HepG2 (cell line): ENCODE results near the gene C20orf204. TPM values are rescaled to one million over a fixed set of nuclear protein-coding genes. Genes with fewer than 3 reads are reported as not detected.
A peak's percentile ranks its signal among the peaks of the same experiment; 100 is the strongest.

Source experiments
- AHR ChIP-seq: IDR thresholded peaks from 2 replicates; pipeline ENCODE4 v1.6.1; 2018; ENCODE audit warnings: missing genetic modification reagents, missing compliant biosample characterization
- DMAP1 ChIP-seq: IDR thresholded peaks from 2 replicates; pipeline ENCODE4 v1.6.1; 2016
- FOXP1 ChIP-seq, 2 experiments: fragments of 450-650 bp in 1 of 2; IDR thresholded peaks; 2 replicates each; pipeline ENCODE4 v1.6.1; 2017 to 2018; ENCODE audit warnings: antibody characterized with exemption in 1 of 2
- HCFC1 ChIP-seq: fragments of 150-350 bp; IDR thresholded peaks from 2 replicates; pipeline ENCODE4 v1.6.1; 2014; ENCODE audit warnings: low read depth, low read length
- KDM5A ChIP-seq: fragments of 200-600 bp; sonication (generic); IDR thresholded peaks from 2 replicates; pipeline ENCODE4 v1.7.0; 2018; ENCODE audit warnings: antibody characterized with exemption, mild to moderate bottlenecking, low read length, borderline replicate concordance
- KDM6A ChIP-seq: IDR thresholded peaks from 2 replicates; pipeline ENCODE4 v1.6.1; 2016; ENCODE audit warnings: low read depth
- KLF11 ChIP-seq: IDR thresholded peaks from 2 replicates; pipeline ENCODE4 v1.6.1; 2016; ENCODE audit warnings: missing compliant biosample characterization
- KLF15 ChIP-seq: sonication (generic); formaldehyde crosslinking; IDR thresholded peaks from 2 replicates; pipeline ENCODE4 v1.8.1; 2023; ENCODE audit warnings: borderline replicate concordance, mild to moderate bottlenecking, inconsistent platforms, missing genetic modification reagents, mixed read lengths
- RBM39 ChIP-seq: fragments of 200-400 bp; formaldehyde crosslinking; IDR thresholded peaks from one replicate; pipeline ENCODE4 v1.6.1; 2018; ENCODE audit warnings: antibody characterized with exemption, mild to moderate bottlenecking, low read depth, low read length; ENCODE audit not compliant: poor library complexity, severe bottlenecking
- TAF15 ChIP-seq: fragments of 200-400 bp; formaldehyde crosslinking; IDR thresholded peaks from one replicate; pipeline ENCODE4 v1.6.1; 2018; ENCODE audit warnings: mild to moderate bottlenecking, low read depth, low read length; ENCODE audit not compliant: poor library complexity, severe bottlenecking
- XBP1 ChIP-seq: sonication (generic); formaldehyde crosslinking; IDR thresholded peaks from 2 replicates; pipeline ENCODE4 v1.5.0; 2020; ENCODE audit warnings: missing genetic modification reagents
- ZFP41 ChIP-seq: sonication (generic); formaldehyde crosslinking; IDR thresholded peaks from 2 replicates; pipeline ENCODE4 v1.4.0; 2020; ENCODE audit warnings: mild to moderate bottlenecking, missing genetic modification reagents, borderline replicate concordance
- ZNF234 ChIP-seq: sonication (generic); formaldehyde crosslinking; conservative IDR thresholded peaks from 2 replicates; pipeline ENCODE4 v1.5.1; 2020; ENCODE audit warnings: mild to moderate bottlenecking, missing genetic modification reagents
- ZNF256 ChIP-seq: sonication (generic); formaldehyde crosslinking; conservative IDR thresholded peaks from 2 replicates; pipeline ENCODE4 v1.4.0; 2020; ENCODE audit warnings: missing genetic modification reagents
- ZNF451 ChIP-seq: sonication (generic); formaldehyde crosslinking; IDR thresholded peaks from 2 replicates; pipeline ENCODE4 v1.5.0; 2020; ENCODE audit warnings: mild to moderate bottlenecking, missing genetic modification reagents
- ZNF547 ChIP-seq: sonication (generic); formaldehyde crosslinking; IDR thresholded peaks from 2 replicates; pipeline ENCODE4 v1.5.1; 2020; ENCODE audit warnings: mild to moderate bottlenecking, missing genetic modification reagents
- ZNF75D ChIP-seq: sonication (generic); formaldehyde crosslinking; IDR thresholded peaks from 2 replicates; pipeline ENCODE4 v1.8.1; 2023; ENCODE audit warnings: missing genetic modification reagents, mild to moderate bottlenecking, borderline replicate concordance
- ZNF761 ChIP-seq: sonication (generic); formaldehyde crosslinking; conservative IDR thresholded peaks from 2 replicates; pipeline ENCODE4 v1.4.0; 2020; ENCODE audit warnings: mild to moderate bottlenecking, missing genetic modification reagents
- polyA plus RNA-seq, 8 experiments: library from polyadenylated mRNA; depleted of rRNA in 3 of 8; stranded (reverse) in 7 of 8; unstranded in 1 of 8; fragments of >200 nt; fragmentation: Illumina TruSeq in 4 of 8; extraction: Trizol in 4 of 8; gene quantifications; 2 replicates each; pipeline versions ENCODE4 v1.2.1 to v1.2.3, GENCODE V29; 2011 to 2016; ENCODE audit warnings: low read depth in 4 of 8, missing spikeins in 1 of 8, mixed read lengths in 1 of 8; ENCODE audit not compliant: insufficient read depth in 1 of 8
- total RNA-seq, 5 experiments: library from RNA; depleted of rRNA; stranded (reverse); fragments of >200 nt; fragmentation: Illumina TruSeq; extraction: Trizol; gene quantifications; 2 replicates each; pipeline ENCODE4 v1.2.3, GENCODE V29; 2016; ENCODE audit warnings: low read depth in 1 of 5
- TF ChIP-seq, protein P1 (sequence below): sonication (generic); formaldehyde crosslinking; IDR thresholded peaks from 2 replicates; pipeline ENCODE4 v1.4.0; 2020; ENCODE audit warnings: missing genetic modification reagents
- TF ChIP-seq, protein P2 (sequence below): sonication (generic); formaldehyde crosslinking; conservative IDR thresholded peaks from 2 replicates; pipeline ENCODE4 v1.8.0; 2022; ENCODE audit warnings: low read depth, missing genetic modification reagents
- TF ChIP-seq, protein P3 (sequence below): sonication (generic); formaldehyde crosslinking; IDR thresholded peaks from 2 replicates; pipeline ENCODE4 v1.8.1; 2023; ENCODE audit warnings: mild to moderate bottlenecking, missing genetic modification reagents, borderline replicate concordance
- TF ChIP-seq, protein P4 (sequence below): sonication (generic); formaldehyde crosslinking; IDR thresholded peaks from 2 replicates; pipeline ENCODE4 v1.4.0; 2020; ENCODE audit warnings: missing genetic modification reagents, borderline replicate concordance
- TF ChIP-seq, protein P5 (sequence below): sonication (generic); formaldehyde crosslinking; IDR thresholded peaks from 2 replicates; pipeline ENCODE4 v1.4.0; 2020; ENCODE audit warnings: missing genetic modification reagents

C20orf204 gene
- total and polyA plus RNA-seq, 2 of the 13 experiments (the other 11 are each of a cell fraction or from before 2014, with no cell fraction given), result 22.1 to 80.0 TPM

DNA sequence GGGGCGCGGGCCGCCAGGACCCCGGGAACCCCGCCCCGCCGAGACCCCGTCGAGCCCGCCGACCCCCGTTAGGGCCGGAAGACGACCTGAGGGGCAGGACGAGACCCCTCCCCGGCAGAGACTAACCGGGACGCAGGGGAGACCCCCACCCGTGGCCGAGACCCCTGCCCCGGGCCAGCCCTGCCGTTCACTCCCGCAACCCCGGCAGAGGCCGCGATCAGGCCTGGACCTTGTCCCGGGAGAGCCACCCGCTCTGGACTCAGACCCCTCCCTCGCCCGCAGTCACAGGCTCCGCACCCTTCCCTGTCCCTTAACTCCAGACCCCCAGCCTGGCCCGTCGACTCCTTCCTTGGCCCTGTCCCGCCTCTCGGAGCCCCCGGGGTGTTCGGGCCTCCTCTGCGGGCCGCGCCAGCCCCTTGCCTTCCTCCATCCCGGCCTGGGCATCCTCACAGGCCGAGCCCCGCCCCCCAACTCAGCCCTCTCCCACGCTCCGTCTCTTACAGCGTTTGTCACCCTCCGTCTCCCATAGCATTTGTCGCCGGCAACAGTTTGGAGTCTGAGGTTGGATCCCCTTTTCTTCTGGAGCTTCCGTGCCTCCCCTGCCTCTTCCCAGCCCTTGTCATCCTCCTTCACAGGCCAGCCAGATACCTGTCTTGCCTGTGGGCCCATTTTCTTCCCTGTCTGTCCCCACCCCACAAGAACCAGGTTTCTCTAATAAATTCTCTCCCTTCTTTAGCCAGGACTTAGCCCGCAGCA, 27.6 kb downstream of the C20orf204 start (continued):
- TF ChIP-seq, protein P1, sequence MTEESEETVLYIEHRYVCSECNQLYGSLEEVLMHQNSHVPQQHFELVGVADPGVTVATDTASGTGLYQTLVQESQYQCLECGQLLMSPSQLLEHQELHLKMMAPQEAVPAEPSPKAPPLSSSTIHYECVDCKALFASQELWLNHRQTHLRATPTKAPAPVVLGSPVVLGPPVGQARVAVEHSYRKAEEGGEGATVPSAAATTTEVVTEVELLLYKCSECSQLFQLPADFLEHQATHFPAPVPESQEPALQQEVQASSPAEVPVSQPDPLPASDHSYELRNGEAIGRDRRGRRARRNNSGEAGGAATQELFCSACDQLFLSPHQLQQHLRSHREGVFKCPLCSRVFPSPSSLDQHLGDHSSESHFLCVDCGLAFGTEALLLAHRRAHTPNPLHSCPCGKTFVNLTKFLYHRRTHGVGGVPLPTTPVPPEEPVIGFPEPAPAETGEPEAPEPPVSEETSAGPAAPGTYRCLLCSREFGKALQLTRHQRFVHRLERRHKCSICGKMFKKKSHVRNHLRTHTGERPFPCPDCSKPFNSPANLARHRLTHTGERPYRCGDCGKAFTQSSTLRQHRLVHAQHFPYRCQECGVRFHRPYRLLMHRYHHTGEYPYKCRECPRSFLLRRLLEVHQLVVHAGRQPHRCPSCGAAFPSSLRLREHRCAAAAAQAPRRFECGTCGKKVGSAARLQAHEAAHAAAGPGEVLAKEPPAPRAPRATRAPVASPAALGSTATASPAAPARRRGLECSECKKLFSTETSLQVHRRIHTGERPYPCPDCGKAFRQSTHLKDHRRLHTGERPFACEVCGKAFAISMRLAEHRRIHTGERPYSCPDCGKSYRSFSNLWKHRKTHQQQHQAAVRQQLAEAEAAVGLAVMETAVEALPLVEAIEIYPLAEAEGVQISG (CRISPR knock-in tag), result no peak
- TF ChIP-seq, protein P2, sequence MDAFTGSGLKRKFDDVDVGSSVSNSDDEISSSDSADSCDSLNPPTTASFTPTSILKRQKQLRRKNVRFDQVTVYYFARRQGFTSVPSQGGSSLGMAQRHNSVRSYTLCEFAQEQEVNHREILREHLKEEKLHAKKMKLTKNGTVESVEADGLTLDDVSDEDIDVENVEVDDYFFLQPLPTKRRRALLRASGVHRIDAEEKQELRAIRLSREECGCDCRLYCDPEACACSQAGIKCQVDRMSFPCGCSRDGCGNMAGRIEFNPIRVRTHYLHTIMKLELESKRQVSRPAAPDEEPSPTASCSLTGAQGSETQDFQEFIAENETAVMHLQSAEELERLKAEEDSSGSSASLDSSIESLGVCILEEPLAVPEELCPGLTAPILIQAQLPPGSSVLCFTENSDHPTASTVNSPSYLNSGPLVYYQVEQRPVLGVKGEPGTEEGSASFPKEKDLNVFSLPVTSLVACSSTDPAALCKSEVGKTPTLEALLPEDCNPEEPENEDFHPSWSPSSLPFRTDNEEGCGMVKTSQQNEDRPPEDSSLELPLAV (CRISPR knock-in tag), result no peak
- TF ChIP-seq RBM39 (no peak), KLF15 (CRISPR knock-in tag) (peak; percentile 65; the same call in 1 of the 2 replicates), ZNF256 (CRISPR knock-in tag) (no peak), FOXP1 (IDR thresholded peaks at IDR 0.05) (no peak), FOXP1 (CRISPR knock-in tag; IDR thresholded peaks at IDR 0.05) (no peak), ZNF234 (CRISPR knock-in tag) (peak; percentile 16), ZFP41 (peak; percentile 64; the same call in 1 of the 2 replicates), AHR (CRISPR knock-in tag) (0 out of 2 replicates have a peak, but pooled peaks have one; percentile 38), TAF15 (no peak), XBP1 (CRISPR knock-in tag) (no peak), ZNF451 (CRISPR knock-in tag) (0 out of 2 replicates have a peak, but pooled peaks have one; percentile 11), HCFC1 (no peak), DMAP1 (CRISPR knock-in tag) (no peak; the same call in 1 of the 2 replicates), KDM5A (no peak), KLF11 (CRISPR knock-in tag) (peak; percentile 17; the same call in 1 of the 2 replicates), ZNF75D (CRISPR knock-in tag) (no peak), KDM6A (CRISPR knock-in tag) (no peak; the same call in 1 of the 2 replicates), ZNF547 (CRISPR knock-in tag) (no peak), ZNF761 (CRISPR knock-in tag) (no peak)
- TF ChIP-seq, protein P3, sequence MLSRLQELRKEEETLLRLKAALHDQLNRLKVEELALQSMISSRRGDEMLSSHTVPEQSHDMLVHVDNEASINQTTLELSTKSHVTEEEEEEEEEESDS (CRISPR knock-in tag), result peak; percentile 59; the same call in 1 of the 2 replicates
- TF ChIP-seq, protein P4, sequence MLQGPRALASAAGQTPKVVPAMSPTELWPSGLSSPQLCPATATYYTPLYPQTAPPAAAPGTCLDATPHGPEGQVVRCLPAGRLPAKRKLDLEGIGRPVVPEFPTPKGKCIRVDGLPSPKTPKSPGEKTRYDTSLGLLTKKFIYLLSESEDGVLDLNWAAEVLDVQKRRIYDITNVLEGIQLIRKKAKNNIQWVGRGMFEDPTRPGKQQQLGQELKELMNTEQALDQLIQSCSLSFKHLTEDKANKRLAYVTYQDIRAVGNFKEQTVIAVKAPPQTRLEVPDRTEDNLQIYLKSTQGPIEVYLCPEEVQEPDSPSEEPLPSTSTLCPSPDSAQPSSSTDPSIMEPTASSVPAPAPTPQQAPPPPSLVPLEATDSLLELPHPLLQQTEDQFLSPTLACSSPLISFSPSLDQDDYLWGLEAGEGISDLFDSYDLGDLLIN (CRISPR knock-in tag), result no peak
- TF ChIP-seq, protein P5, sequence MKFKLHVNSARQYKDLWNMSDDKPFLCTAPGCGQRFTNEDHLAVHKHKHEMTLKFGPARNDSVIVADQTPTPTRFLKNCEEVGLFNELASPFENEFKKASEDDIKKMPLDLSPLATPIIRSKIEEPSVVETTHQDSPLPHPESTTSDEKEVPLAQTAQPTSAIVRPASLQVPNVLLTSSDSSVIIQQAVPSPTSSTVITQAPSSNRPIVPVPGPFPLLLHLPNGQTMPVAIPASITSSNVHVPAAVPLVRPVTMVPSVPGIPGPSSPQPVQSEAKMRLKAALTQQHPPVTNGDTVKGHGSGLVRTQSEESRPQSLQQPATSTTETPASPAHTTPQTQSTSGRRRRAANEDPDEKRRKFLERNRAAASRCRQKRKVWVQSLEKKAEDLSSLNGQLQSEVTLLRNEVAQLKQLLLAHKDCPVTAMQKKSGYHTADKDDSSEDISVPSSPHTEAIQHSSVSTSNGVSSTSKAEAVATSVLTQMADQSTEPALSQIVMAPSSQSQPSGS (CRISPR knock-in tag), result no peak
